ENCODE results near the gene IL13RA2. TPM values are rescaled to one million over a fixed set of nuclear protein-coding genes. Genes with fewer than 3 reads are reported as not detected.

IL13RA2 gene
- total RNA-seq, 1 experiment from 2014 or later: not detected

DNA sequence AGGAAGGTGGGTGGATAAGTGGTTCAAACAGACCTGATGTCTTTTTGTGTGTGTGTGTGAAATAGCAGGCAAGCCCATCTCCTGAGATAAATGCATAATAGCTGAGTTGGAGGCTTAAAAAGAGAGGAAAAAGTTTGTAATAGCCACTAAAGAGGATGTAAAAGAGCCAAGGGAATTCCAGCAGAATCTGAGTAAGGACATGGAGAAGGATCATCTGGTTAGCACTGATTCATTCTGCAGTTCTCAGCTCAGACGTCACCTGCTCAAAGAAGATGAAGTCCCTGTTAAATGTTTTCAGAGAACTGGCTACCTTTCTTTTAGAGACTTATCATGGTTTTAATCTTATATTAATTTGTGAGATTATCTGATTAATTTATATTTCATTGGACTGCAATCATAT, 21.0 kb upstream of the IL13RA2 start:
- no peaks in the 10 kb centered on the region for H3K27me3 ChIP-seq (ENCODE audit: insufficient read depth, low read length)
- DNase-seq (ENCODE audit: low read depth, low spot score) (no peak), ATAC-seq (no peak)
- H4K20me1 ChIP-seq (ENCODE audit: insufficient read depth): no peaks in the 10 kb centered on the region
- ChIA-PET CTCF (no interaction called here), POLR2A (no interaction called here), RAD21 (ENCODE audit: low non-redundant PET in 1 of 2, low total read pairs in 2 of 2, uncharacterized antibody in 2 of 2, unreplicated experiment in 2 of 2) (no interaction called here)
- no peaks in the 10 kb centered on the region for H3K9me3 ChIP-seq (ENCODE audit: control insufficient read depth in 1 of 2, insufficient read depth in 1 of 2, low read depth in 1 of 2, low read length in 2 of 2)
- H3K27ac ChIP-seq (ENCODE audit: low read depth, low read length): no peak overlapping the region
- no TSS peak for BruUV-seq (replicated peaks)
- H3K79me2 ChIP-seq (ENCODE audit: insufficient read depth, low read length): no peaks in the 10 kb centered on the region
- no peaks in the 10 kb centered on the region; a peak in 1 of 4 replicates for H3K4me1 ChIP-seq (ENCODE audit: control insufficient read depth in 1 of 2, insufficient read depth in 2 of 2, low read length in 2 of 2)
- no peaks in the 10 kb centered on the region for H3K36me3 ChIP-seq (ENCODE audit: control insufficient read depth in 1 of 2, insufficient read depth in 2 of 2, low read length in 2 of 2)
- no peak overlapping the region for H3K4me3 ChIP-seq (replicated peaks in 1 of 2; ENCODE audit: low read depth in 1 of 2, low read length in 2 of 2)
- no peak overlapping the region for H2AFZ ChIP-seq (ENCODE audit: low read depth, low read length, poor library complexity, severe bottlenecking)
- H3K9ac ChIP-seq (ENCODE audit: low read length): no peak overlapping the region
- intact Hi-C loops (cut with micrococcal nuclease): no loop called here
- H3K4me2 ChIP-seq (ENCODE audit: low read length): no peak overlapping the region
- H3K9me2 ChIP-seq (ENCODE audit: insufficient read depth): no peaks in the 10 kb centered on the region
- TF ChIP-seq, protein P1, sequence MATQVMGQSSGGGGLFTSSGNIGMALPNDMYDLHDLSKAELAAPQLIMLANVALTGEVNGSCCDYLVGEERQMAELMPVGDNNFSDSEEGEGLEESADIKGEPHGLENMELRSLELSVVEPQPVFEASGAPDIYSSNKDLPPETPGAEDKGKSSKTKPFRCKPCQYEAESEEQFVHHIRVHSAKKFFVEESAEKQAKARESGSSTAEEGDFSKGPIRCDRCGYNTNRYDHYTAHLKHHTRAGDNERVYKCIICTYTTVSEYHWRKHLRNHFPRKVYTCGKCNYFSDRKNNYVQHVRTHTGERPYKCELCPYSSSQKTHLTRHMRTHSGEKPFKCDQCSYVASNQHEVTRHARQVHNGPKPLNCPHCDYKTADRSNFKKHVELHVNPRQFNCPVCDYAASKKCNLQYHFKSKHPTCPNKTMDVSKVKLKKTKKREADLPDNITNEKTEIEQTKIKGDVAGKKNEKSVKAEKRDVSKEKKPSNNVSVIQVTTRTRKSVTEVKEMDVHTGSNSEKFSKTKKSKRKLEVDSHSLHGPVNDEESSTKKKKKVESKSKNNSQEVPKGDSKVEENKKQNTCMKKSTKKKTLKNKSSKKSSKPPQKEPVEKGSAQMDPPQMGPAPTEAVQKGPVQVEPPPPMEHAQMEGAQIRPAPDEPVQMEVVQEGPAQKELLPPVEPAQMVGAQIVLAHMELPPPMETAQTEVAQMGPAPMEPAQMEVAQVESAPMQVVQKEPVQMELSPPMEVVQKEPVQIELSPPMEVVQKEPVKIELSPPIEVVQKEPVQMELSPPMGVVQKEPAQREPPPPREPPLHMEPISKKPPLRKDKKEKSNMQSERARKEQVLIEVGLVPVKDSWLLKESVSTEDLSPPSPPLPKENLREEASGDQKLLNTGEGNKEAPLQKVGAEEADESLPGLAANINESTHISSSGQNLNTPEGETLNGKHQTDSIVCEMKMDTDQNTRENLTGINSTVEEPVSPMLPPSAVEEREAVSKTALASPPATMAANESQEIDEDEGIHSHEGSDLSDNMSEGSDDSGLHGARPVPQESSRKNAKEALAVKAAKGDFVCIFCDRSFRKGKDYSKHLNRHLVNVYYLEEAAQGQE (IDR thresholded peaks at IDR 0.05; ENCODE audit: low read depth): no peak
- no peak for TF ChIP-seq ZFX (IDR thresholded peaks at IDR 0.05)
- TF ChIP-seq CBX3 (IDR thresholded peaks at IDR 0.05; ENCODE audit: low read depth): no peak
- TF ChIP-seq SIN3A (IDR thresholded peaks at IDR 0.05; ENCODE audit: low read depth): no peak
- TF ChIP-seq EGR1 (IDR thresholded peaks at IDR 0.05; ENCODE audit: low read depth): no peak
- TF ChIP-seq RAD21 (IDR thresholded peaks at IDR 0.05; ENCODE audit: low read depth): no peak
- no peak for TF ChIP-seq TCF7L2 (IDR thresholded peaks at IDR 0.05; ENCODE audit: borderline replicate concordance, extremely low read depth, insufficient read depth, insufficient read length)
- TF ChIP-seq YY1 (IDR thresholded peaks at IDR 0.05; ENCODE audit: extremely low read depth, insufficient replicate concordance, low read depth, low read length): no peak
- TF ChIP-seq SP1 (IDR thresholded peaks at IDR 0.05; ENCODE audit: low read depth): no peak
- TF ChIP-seq SRF (IDR thresholded peaks at IDR 0.05; ENCODE audit: low read depth): no peak
- no peak for TF ChIP-seq JUND (IDR thresholded peaks at IDR 0.05)
- TF ChIP-seq POLR2A (IDR thresholded peaks at IDR 0.05; ENCODE audit: borderline replicate concordance, extremely low read depth, insufficient read depth, insufficient read length): no peak
- TF ChIP-seq, protein P2, sequence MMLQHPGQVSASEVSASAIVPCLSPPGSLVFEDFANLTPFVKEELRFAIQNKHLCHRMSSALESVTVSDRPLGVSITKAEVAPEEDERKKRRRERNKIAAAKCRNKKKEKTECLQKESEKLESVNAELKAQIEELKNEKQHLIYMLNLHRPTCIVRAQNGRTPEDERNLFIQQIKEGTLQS (IDR thresholded peaks at IDR 0.05): no peak
- TF ChIP-seq ELF1 (IDR thresholded peaks at IDR 0.05; ENCODE audit: borderline replicate concordance, low read depth): no peak

Measured in HCT116 (cell line).